GM06990 (cell line): Measurements from ENCODE around the gene TTC3.

ENCODE experiments used
- DNase-seq: peaks from one replicate; pipeline ENCODE4 v3.0.0-alpha.2; 2011; ENCODE audit not compliant: insufficient read length; ENCODE audit errors: extremely low read depth
- H3K27me3 ChIP-seq: replicated peaks from 2 replicates; pipeline ENCODE4 v1.6.0; 2011; ENCODE audit warnings: low read length; ENCODE audit not compliant: control insufficient read depth, insufficient read depth
- H3K36me3 ChIP-seq: 2 replicates; pipeline ENCODE4 v1.5.1; 2011; ENCODE audit warnings: low read length; ENCODE audit not compliant: control insufficient read depth, insufficient read depth
- H3K4me3 ChIP-seq: replicated peaks from 2 replicates; pipeline ENCODE4 v1.5.1; 2011; ENCODE audit warnings: low read depth, mild to moderate bottlenecking, control low read depth, low read length
- CTCF ChIP-seq: IDR thresholded peaks from 2 replicates; pipeline ENCODE4 v1.5.1; 2011; ENCODE audit warnings: low read length, control low read depth, mild to moderate bottlenecking, inconsistent platforms; ENCODE audit not compliant: insufficient read depth, poor library complexity, severe bottlenecking

The TTC3 gene

DNA sequence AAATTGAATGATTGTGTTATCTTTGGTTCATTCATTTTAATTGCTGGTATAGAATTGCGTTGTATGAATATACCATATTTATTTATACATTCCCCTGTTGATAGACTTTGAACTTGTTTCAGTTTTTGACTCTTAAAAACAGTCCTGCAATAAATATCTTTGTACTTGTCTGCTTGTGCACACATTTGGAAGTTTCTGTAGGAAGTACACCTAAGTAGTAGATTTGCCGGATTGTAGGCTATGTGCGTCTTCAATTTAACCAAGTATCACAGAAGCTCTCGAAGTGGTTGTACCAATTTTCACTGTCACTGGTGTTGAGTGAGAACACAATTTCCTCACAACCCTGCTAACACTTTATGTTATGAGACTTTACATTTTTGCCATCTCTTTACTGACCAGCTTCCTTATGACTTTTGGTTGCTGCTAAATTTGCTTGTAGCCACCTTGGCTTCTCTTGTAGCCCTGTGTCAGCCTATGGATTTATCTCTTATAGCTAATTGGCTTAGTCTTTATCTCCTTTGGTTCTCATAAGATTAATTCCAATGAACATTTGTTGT is 2.2 kb downstream of the TTC3 start:
- no peaks in the 10 kb centered on the region for H3K36me3 ChIP-seq
- TF ChIP-seq CTCF, result no peak
- H3K27me3 ChIP-seq, result no peaks in the 10 kb centered on the region
- no peak overlapping the region; the same call in 1 of the 2 replicates for H3K4me3 ChIP-seq
- DNase-seq, result no peak

DNA sequence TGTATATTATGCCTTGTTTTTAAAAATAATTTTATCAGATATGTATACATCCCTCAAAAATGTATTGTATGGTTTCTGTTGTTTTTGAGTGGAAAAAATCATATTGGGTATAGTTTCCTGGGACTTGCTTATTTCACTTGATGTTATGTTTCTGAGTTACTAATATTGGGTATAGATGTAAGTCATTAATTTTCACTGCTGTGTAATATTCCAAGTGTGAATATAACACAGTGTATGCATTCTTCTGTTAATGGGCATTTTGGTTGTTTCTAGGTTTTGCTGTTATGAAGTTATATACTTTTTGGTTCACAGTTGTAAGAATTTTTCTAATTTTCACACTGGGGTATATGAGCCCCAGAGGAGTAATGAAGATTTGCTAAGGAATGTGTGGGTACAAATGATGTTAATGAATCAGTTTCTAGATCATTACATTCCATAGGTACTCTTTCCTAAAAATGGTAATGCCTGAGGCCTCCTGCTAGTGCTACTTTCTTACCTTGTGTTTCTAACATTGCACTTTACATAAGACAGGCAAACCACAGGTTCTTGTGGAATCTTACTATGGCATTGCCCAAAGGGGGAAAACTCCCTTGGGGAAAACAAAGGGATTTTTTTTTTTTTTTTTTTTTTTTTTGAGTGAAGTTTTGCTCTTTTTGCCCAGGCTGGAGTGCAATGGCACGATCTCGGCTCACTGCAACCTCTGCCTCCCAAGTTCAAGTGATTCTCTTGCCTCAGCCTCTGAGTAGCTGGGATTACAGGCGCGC is 3.2 kb downstream of the TTC3 start:
- Histone ChIP-seq H3K27me3 (no peaks in the 10 kb centered on the region), H3K4me3 (no peak overlapping the region), H3K36me3 (no peaks in the 10 kb centered on the region)
- no peak for TF ChIP-seq CTCF
- no peak for DNase-seq

DNA sequence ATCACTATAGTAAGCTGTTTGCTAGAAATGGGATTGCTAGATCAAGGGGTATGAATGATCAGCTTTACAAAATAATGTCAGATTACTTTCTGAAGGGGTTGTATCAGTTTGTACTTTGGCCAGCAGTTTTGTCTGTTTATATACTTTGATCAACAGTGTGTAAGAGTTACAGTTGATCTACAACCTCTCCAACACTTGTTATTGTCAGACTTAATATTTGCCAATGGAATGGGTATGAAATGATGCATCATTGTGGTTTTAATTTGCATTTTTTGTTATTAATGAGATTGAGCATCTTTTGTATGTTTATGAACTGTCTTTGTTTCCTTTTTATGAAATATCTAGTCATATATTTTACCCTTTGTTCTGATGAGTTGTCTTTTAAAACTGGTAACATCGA is 4.3 kb downstream of the TTC3 start:
- H3K27me3 ChIP-seq, result no peaks in the 10 kb centered on the region
- DNase-seq, result no peak
- H3K36me3 ChIP-seq, result no peaks in the 10 kb centered on the region
- TF ChIP-seq CTCF, result no peak
- no peak overlapping the region for H3K4me3 ChIP-seq

DNA sequence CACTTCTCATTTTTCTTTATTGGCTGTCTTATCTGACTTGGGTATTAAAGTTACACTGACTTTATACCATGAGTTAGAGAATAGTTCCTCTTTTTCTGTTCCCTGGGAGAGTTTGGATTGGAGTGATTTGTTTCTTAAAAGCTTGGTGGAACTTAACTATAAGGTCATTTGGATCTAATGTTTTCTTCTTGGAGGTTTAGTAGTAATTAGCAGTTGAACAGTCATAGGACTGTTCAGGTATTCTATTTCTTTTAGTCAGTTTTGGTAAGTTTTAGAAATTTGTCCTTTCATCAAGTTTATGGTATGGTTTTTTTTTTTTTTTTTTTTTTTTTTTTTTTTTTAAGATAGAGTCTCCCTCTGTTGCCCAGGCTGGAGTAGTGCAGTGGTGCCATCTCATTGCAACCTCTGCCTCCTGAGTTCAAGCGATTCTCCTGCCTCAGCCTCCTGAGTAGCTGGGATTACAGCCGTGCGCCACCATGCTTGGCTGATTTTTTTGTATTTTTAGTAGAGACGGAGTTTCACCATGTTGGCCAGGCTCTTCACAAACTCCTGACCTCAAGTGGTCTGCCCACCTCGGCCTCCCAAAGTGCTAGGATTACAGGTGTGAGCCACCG is 6.3 kb downstream of the TTC3 start:
- H3K36me3 ChIP-seq, result no peaks in the 10 kb centered on the region
- TF ChIP-seq CTCF, result peak; percentile 50
- DNase-seq, result no peak
- H3K27me3 ChIP-seq, result no peaks in the 10 kb centered on the region
- H3K4me3 ChIP-seq, result no peak overlapping the region

GRCh38 chr21:37082375-37082774 is 9.3 kb downstream of the TTC3 start:
- no peaks in the 10 kb centered on the region for H3K27me3 ChIP-seq
- no peak overlapping the region for H3K4me3 ChIP-seq
- no peak for TF ChIP-seq CTCF
- DNase-seq, result no peak
- no peaks in the 10 kb centered on the region for H3K36me3 ChIP-seq
